ENCODE data around the gene PPP2R3C.

DNA sequence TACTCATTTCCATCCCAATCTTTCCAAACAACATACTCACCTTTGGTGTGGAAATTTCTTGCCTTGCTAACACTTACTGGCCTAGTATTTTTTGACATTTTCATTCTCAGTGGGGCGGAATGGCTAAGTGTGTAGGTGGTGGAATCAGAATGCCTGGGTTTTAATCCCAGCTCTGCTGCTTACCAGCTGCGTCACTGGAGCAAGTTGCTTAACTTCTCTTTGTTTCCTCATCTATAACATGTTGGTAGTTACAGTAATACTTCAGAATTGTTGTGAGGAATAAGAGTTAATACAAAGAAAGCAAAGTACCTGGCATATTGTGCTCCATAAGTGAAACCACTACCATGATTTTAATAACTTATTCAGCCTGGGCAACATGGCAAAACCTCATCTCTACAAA is 78.7 kb downstream of the PPP2R3C start:
- TF ChIP-seq, protein P1, sequence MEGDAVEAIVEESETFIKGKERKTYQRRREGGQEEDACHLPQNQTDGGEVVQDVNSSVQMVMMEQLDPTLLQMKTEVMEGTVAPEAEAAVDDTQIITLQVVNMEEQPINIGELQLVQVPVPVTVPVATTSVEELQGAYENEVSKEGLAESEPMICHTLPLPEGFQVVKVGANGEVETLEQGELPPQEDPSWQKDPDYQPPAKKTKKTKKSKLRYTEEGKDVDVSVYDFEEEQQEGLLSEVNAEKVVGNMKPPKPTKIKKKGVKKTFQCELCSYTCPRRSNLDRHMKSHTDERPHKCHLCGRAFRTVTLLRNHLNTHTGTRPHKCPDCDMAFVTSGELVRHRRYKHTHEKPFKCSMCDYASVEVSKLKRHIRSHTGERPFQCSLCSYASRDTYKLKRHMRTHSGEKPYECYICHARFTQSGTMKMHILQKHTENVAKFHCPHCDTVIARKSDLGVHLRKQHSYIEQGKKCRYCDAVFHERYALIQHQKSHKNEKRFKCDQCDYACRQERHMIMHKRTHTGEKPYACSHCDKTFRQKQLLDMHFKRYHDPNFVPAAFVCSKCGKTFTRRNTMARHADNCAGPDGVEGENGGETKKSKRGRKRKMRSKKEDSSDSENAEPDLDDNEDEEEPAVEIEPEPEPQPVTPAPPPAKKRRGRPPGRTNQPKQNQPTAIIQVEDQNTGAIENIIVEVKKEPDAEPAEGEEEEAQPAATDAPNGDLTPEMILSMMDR (IDR thresholded peaks at IDR 0.05) = no peak
- TF ChIP-seq ZFX (IDR thresholded peaks at IDR 0.05; ENCODE audit: borderline replicate concordance) = no peak
